ENCODE results near the gene MBTD1.

MBTD1 gene

GRCh38 chr17:51166987-51167931, 92.6 kb downstream of the MBTD1 start:
- TF ChIP-seq CTCF (IDR thresholded peaks at IDR 0.05; ENCODE audit: low read depth, low read length): peak; percentile 70
- no peak for DNase-seq (ENCODE audit: extremely low read depth, low read depth)

GRCh38 chr17:51166198-51166986, 93.5 kb downstream of the MBTD1 start, which contains the start of gene NME2:
Gene NME2 (plus strand): TSS chr17:51166411. CDS start chr17:51166831, 420 bp downstream.
- no peak for TF ChIP-seq CTCF (IDR thresholded peaks at IDR 0.05; ENCODE audit: low read depth, low read length)
- peak; percentile 66 for DNase-seq (ENCODE audit: extremely low read depth, low read depth)

GRCh38 chr17:51165680-51166197, 94.1 kb downstream of the MBTD1 start:
- DNase-seq (ENCODE audit: extremely low read depth, low read depth): no peak
- no peak for TF ChIP-seq CTCF (IDR thresholded peaks at IDR 0.05; ENCODE audit: low read depth, low read length)

GRCh38 chr17:51164911-51165679, 94.8 kb downstream of the MBTD1 start:
- no peak for DNase-seq (ENCODE audit: extremely low read depth, low read depth)
- no peak for TF ChIP-seq CTCF (IDR thresholded peaks at IDR 0.05; ENCODE audit: low read depth, low read length)

- TF ChIP-seq CTCF (IDR thresholded peaks at IDR 0.05; ENCODE audit: low read depth, low read length): no peak
- DNase-seq (ENCODE audit: extremely low read depth, low read depth): no peak
These were observed 98.3 kb downstream of the MBTD1 start for GRCh38 chr17:51161541-51161940.

GRCh38 chr17:51159604-51160003, 100.2 kb downstream of the MBTD1 start:
- no peak for TF ChIP-seq CTCF (IDR thresholded peaks at IDR 0.05; ENCODE audit: low read depth, low read length)
- no peak for DNase-seq (ENCODE audit: extremely low read depth, low read depth)
